Ovary (tissue), 3 donors: ENCODE data around the gene SLIT2.

ENCODE experiments used
- CTCF ChIP-seq, 3 donors: fragments of 450-650 bp in 2 of 3; fragments of 200-600 bp in 1 of 3; IDR thresholded peaks; one replicate each; pipeline versions ENCODE4 v1.5.1 to v1.8.0; 2016 to 2022; ENCODE audit warnings: antibody characterized with exemption in 3 of 3, mild to moderate bottlenecking in 1 of 3
- POLR2A ChIP-seq: fragments of 450-650 bp; IDR thresholded peaks from one replicate; pipeline ENCODE4 v1.6.1; 2017; ENCODE audit warnings: antibody characterized with exemption, mild to moderate bottlenecking, moderate library complexity
- donor health status: DM: no; HTN: no; CAD: no.

GRCh38 chr4:20287246-20287645 lies 35.5 kb downstream of the SLIT2 start:
- TF ChIP-seq CTCF (IDR thresholded peaks at IDR 0.05), result no peak
- no peak for TF ChIP-seq POLR2A
